ENCODE results near the gene STX10.
"Not testable (repeated sequence)": the region's sequence is repeated elsewhere in the genome, so short reads cannot be mapped to it uniquely, and the experiment has no call there.

Gene STX10

GRCh38 chr19:13164343-13165161 lies 14.4 kb upstream of the STX10 start:
- peak; percentile 41 for DNase-seq

DNA sequence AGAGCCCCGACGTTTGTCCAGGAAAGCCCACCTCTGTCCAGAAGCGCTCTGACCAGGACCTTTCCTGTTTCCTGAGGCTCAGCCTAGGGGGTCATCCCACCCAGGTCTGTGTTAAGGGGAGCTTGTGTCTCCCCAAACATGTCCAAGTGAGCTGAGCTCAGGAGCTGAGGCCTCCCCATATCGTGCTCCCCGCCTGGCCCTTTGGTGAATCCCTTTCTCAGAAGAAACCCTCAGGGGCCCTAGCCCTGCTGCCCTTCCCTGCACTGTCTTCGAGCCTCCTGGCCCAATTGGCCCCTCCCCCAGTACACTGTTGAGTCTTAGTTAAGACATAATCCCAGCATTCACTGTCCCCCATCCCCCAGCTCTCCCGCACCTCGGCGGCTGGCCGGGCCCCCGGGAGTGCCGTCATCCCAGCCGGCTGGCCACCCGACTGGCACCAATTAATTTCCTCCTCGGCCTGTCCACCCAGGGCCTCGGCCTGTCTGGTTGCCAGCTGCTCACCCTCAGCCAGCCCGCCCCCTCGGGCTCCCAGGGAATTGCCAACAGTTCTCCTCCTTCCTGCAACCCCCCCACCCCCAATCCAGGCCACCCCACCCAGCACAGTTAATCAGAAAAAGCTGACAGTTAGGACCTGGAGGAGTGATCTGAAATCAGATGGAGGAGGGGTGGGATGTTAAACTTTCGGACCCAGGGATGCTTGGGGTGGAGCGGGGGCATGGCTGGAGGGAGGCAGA lies 13.6 kb upstream of the STX10 start:
- DNase-seq = peak; percentile 61

GRCh38 chr19:13162724-13163608 lies 12.8 kb upstream of the STX10 start:
- peak; percentile 88 for DNase-seq

GRCh38 chr19:13160557-13160956 lies 10.4 kb upstream of the STX10 start:
- DNase-seq = no peak

DNA sequence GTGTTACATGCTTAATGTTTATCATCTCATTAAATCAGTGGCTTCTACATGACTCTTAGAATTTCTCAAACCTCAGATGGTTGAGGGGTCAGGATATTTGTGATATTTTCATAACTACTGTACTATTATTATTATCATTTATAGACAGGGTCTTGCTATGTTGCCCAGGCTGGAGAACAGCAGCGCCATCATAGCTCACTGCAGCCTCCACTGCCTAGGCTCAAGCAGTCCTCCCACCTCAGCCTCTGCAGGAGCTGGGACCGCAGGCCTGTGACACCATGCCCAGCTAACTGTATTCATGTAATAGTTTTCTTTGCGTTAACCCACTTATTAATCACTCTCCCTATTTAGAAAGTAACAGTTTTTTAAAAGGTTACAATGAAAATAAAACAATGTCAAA lies 9.5 kb upstream of the STX10 start:
- DNase-seq = no peak

GRCh38 chr19:13155472-13156359 lies 5.5 kb upstream of the STX10 start:
- no peak for DNase-seq

DNA sequence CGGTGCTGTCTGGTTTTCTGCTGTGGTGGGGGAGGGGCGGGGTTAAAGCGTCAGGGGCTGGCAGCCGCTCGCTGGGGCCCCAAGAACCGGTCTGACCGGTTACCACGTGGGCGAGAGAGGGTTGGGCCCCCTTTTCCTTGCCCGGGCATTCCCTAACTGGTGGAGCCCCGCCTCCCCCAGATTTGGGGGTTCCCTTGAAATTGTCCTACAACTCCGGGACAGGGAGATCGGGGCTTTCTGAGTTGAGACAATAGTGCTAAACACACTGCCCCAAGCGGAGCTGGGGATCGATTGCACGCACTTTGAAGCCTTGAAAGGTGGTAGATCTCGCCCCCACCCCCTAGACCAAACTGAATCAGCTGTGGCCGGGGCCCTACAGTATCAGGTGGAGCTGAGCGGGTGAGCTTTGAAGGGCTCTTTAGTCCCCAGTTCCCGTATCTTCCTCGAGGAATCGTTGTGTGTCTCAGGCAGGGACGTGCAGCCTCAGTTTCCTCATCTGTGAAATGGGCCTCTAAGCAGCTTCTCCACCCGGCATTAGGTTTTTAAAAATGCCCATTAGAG lies 4.8 kb upstream of the STX10 start:
- no peak for DNase-seq

DNA sequence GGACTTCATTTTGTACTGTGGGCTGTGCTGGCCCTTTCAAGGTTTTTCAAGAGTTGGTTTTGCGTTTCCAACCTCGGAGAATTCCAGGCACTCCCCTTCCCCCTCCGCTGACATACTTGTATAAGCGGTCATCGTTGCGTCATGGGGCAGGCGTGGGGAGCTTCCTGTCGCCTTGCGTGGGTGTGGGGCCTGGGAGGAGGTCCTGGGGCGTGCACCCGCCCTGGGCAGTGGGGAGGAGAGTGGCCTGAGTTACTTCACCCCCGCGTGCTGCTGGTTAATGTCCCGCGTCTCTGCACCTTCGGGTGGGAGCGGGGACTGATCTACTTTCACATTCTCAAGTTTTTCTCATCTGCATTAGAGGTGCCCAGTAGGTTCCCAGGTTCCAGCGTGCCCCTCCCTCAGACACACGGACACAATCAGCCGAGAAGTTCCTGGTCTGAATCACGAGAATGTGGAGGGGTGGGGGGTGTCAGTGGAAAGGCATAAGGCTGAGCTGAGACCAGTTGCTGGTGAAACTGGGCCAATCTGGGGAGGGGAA lies 4.1 kb upstream of the STX10 start:
- no peak for DNase-seq

GRCh38 chr19:13153569-13154240 lies 3.5 kb upstream of the STX10 start:
- DNase-seq = no peak

GRCh38 chr19:13152974-13153568 lies 2.9 kb upstream of the STX10 start:
- DNase-seq = peak; percentile 66

DNA sequence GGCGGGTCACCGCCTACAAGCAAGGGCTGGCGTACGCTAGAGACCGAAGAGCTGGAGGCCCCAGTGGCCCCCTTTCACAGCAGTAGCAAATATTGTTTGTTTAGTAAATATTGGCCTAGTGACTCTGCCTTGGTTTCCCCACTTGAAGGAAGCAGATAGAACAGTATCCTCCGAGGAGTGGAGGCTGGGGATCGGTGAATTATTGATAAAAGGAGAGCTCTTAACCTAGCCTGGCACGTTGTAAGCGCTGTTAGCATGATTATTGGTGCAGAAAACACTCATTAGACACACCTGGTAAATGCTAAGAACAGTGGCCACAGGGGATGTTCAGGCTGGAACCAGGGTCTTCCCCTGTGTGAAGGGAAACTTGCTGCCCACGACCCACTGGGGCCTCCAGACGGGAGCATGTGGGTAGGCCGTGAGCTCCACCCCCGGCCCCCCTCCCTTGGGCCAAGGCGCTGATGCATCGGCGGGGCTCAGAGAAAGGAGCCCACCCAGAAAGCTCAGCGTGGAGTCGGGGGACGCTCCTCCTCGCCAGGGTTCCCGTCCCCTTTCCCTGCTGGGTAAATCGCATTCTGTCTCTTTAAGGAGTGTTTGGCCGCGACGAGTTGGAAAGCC lies 2.3 kb upstream of the STX10 start:
- DNase-seq = no peak

GRCh38 chr19:13151605-13152355 lies 1.6 kb upstream of the STX10 start:
- DNase-seq = peak; percentile 93

GRCh38 chr19:13150931-13151604 lies 893 bp upstream of the STX10 start:
- no peak for DNase-seq

DNA sequence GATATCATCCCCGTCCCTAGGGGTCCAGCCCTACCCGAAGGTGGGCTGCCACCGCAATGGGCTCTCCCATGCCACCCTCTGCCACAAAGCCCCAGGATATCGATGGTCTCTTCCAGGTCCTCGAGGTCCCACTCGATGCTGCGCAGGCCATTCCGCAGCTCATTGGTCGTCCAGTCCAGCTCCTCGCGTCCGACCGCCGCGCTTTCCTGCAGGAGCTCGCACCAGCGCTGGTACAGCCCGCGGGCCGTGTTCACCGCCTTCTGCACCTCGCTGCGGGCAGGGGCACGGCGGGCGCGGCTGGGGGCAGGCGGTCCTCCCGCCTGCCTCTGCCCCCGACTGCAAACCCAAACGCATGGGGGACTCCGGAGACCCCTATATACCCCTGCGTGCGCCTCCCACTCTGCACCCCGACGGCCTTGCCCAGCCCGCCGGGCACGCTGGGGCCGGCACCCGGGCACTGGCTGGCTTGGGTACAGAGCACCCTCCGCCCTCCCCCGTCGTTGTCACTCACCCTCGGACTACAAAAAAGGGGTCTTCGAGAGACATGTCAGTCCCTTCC lies 468 bp downstream of the STX10 start:
- DNase-seq = no peak

GRCh38 chr19:13149173-13149627 lies 975 bp downstream of the STX10 start:
- DNase-seq = not testable (repeated sequence)

GRCh38 chr19:13146763-13147563 lies 3.2 kb downstream of the STX10 start:
- DNase-seq = no peak

GRCh38 chr19:13139633-13140311 lies 10.4 kb downstream of the STX10 start:
- no peak for DNase-seq
